ENCODE measurements around the gene TH.

TH gene

GRCh38 chr11:2205214-2205720, 33.7 kb upstream of the TH start:
- H3K27me3 ChIP-seq (ENCODE audit: insufficient read depth, low read length) = no peaks in the 10 kb centered on the region
- H3K9me2 ChIP-seq (ENCODE audit: low read depth, low read length) = no peaks in the 10 kb centered on the region
- no peaks in the 10 kb centered on the region for H3K79me2 ChIP-seq (ENCODE audit: insufficient read depth, low read length)
- no peak overlapping the region for H3K9ac ChIP-seq (ENCODE audit: low read length)
- no peak overlapping the region for H3K27ac ChIP-seq (ENCODE audit: low read depth, low read length, poor library complexity, severe bottlenecking)
- no peak overlapping the region for H2AFZ ChIP-seq (ENCODE audit: low read length)
- no peaks in the 10 kb centered on the region for H3F3A ChIP-seq (ENCODE audit: insufficient read depth, low read length)
- no peak overlapping the region for H3K4me2 ChIP-seq (ENCODE audit: low read length)
- H3K36me3 ChIP-seq (ENCODE audit: insufficient read depth, low read length) = no peaks in the 10 kb centered on the region
- no peak overlapping the region for H3K4me3 ChIP-seq (ENCODE audit: low read depth, low read length, poor library complexity, severe bottlenecking)
- H4K20me1 ChIP-seq (ENCODE audit: insufficient read depth, low read length) = no peaks in the 10 kb centered on the region
- no peaks in the 10 kb centered on the region for H3K9me3 ChIP-seq (ENCODE audit: low read length)
- no peak for TF ChIP-seq EZH2 (IDR thresholded peaks at IDR 0.05; ENCODE audit: borderline replicate concordance, low read length)
- no peak for TF ChIP-seq CTCF (IDR thresholded peaks at IDR 0.05; ENCODE audit: low read length)
- no peaks in the 10 kb centered on the region for H3K4me1 ChIP-seq (ENCODE audit: insufficient read depth, low read length, severe bottlenecking)

DNA sequence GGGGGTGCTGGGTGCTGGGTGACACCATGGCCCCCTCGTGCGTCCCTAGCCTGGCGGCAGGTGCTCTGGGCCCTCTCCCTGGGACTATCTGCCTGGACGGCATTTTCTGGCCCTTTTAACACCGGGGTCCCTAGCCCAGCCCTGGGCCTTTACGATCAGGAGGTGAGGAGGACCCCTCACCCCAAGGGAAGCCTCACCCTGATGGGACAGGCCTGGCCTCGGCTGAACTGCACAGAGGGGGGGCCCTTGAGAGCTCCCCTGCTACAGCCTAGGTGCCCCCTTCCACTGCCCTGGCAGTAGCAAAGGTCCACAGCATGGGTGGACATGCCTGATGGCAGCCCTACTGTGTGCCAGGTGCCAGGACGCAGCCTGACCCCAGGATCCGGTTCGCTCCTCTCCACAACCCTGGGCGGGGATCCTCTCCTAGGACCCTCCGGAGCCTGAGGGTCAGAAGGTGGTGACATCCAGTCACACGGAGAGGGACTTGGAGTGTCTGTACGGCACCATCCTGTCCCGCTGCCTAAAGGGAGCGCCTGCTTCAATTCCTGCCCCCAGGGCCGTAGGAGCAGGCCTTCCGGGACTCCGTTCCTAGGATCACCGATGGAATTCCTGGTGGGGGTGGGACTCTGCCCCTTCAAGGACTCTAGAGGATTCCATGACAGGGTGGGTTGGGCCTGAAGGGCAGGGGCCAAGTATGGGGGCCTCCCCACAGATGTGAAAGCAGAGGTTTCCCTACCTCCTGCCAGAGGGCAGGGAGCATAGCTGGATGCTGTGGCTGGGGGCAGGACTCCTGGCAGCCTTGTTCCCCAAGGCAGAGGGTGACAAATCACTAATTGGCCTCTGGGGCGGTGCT, 33.0 kb upstream of the TH start:
- H3K9ac ChIP-seq (ENCODE audit: low read length) = no peak overlapping the region
- H2AFZ ChIP-seq (ENCODE audit: low read length) = no peak overlapping the region

DNA sequence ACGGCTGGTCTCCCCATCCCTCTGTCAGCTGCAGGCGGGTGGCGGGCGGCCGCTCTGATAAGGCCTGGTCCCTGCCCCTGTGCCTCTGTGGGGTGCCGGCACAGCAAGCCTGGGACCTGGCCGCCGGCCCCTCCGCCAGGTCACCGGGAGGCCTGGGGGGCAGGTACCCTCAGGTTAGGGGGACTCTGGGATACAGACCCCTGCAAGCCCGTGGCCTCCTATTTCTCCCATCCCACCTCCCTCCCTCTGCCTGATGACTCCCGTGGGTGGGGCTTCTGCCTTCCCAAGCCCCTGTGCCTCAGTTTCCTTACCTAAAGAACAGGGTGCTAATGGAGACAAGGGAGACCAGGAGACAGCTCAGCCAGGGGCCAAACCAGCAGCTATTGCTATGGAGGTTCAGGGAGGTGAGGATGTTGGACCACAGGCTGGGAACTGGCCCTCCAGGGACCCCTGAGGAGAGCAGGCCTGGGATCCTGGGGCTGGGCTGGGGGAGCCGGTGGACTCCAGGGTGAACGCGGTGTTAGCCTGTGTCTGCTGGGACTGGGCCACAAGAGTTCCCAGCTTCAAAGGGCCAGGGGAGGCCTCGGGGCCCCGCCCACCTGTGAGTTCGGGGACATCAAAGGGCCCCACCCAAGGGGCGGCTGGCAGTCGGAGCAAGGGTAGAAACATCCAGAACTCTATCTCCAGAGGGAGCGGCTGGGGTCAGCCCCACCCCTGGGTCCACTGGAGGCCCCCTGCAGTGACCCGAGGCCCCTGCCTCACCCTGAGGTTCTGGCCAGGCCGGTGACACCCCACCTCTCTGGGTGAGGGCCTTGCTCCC, 32.0 kb upstream of the TH start:
- Histone ChIP-seq H3K79me2 (ENCODE audit: insufficient read depth, low read length) (no peaks in the 10 kb centered on the region), H3K9me2 (ENCODE audit: low read depth, low read length) (no peaks in the 10 kb centered on the region), H3K27me3 (ENCODE audit: insufficient read depth, low read length) (no peaks in the 10 kb centered on the region), H2AFZ (ENCODE audit: low read length) (no peak overlapping the region), H3K4me2 (ENCODE audit: low read length) (no peak overlapping the region), H3K36me3 (ENCODE audit: insufficient read depth, low read length) (no peaks in the 10 kb centered on the region), H3F3A (ENCODE audit: insufficient read depth, low read length) (no peaks in the 10 kb centered on the region), H3K4me1 (ENCODE audit: insufficient read depth, low read length, severe bottlenecking) (no peaks in the 10 kb centered on the region), H3K27ac (ENCODE audit: low read depth, low read length, poor library complexity, severe bottlenecking) (no peak overlapping the region), H3K9me3 (ENCODE audit: low read length) (no peaks in the 10 kb centered on the region), H3K4me3 (ENCODE audit: low read depth, low read length, poor library complexity, severe bottlenecking) (no peak overlapping the region), H4K20me1 (ENCODE audit: insufficient read depth, low read length) (no peaks in the 10 kb centered on the region), H3K9ac (ENCODE audit: low read length) (no peak overlapping the region)
- TF ChIP-seq CTCF (IDR thresholded peaks at IDR 0.05; ENCODE audit: low read length) = no peak
- no peak for TF ChIP-seq EZH2 (IDR thresholded peaks at IDR 0.05; ENCODE audit: borderline replicate concordance, low read length)

More for the DNA sequence above, 33.0 kb upstream of the TH start:
- Histone ChIP-seq H3K4me1 (ENCODE audit: insufficient read depth, low read length, severe bottlenecking) (no peaks in the 10 kb centered on the region), H3F3A (ENCODE audit: insufficient read depth, low read length) (no peaks in the 10 kb centered on the region), H3K9me2 (ENCODE audit: low read depth, low read length) (no peaks in the 10 kb centered on the region), H3K4me2 (ENCODE audit: low read length) (no peak overlapping the region), H3K27ac (ENCODE audit: low read depth, low read length, poor library complexity, severe bottlenecking) (no peak overlapping the region), H3K79me2 (ENCODE audit: insufficient read depth, low read length) (no peaks in the 10 kb centered on the region), H3K27me3 (ENCODE audit: insufficient read depth, low read length) (no peaks in the 10 kb centered on the region), H4K20me1 (ENCODE audit: insufficient read depth, low read length) (no peaks in the 10 kb centered on the region), H3K36me3 (ENCODE audit: insufficient read depth, low read length) (no peaks in the 10 kb centered on the region), H3K9me3 (ENCODE audit: low read length) (no peaks in the 10 kb centered on the region), H3K4me3 (ENCODE audit: low read depth, low read length, poor library complexity, severe bottlenecking) (no peak overlapping the region)
- no peak for TF ChIP-seq EZH2 (IDR thresholded peaks at IDR 0.05; ENCODE audit: borderline replicate concordance, low read length)
- no peak for TF ChIP-seq CTCF (IDR thresholded peaks at IDR 0.05; ENCODE audit: low read length)
